ENCODE measurements around the gene TSSK3. TPM values are rescaled to one million over a fixed set of nuclear protein-coding genes. Genes with fewer than 3 reads are reported as not detected.

TSSK3 gene, protein sequence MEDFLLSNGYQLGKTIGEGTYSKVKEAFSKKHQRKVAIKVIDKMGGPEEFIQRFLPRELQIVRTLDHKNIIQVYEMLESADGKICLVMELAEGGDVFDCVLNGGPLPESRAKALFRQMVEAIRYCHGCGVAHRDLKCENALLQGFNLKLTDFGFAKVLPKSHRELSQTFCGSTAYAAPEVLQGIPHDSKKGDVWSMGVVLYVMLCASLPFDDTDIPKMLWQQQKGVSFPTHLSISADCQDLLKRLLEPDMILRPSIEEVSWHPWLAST
- total RNA-seq (2021; fragmentation: NEBNext Ultra II Directional; extraction: Animal tissue kit (Norgen Biotek cat#: 25700)) (1.2 and 1.5 TPM in 2 replicates), polyA plus RNA-seq (2011; rRNA removed) (1.2 and 1.9 TPM in 2 replicates), polyA minus RNA-seq (2011; rRNA and poly(A)+ RNA removed) (0.76 and 1.2 TPM in 2 replicates)
- 1.1 TPM for polyA plus RNA-seq (2011; cell fraction: cytosol; rRNA removed)
- 2.3 TPM for polyA plus RNA-seq (2011; cell fraction: nucleus; rRNA removed)
- 1.1 to 2.7 TPM (median 2.0 TPM) in 4 replicates for polyA plus RNA-seq (2012, experiment 1 of 2)
- 0.75 TPM for polyA plus RNA-seq (2012, experiment 2 of 2)
- polyA plus RNA-seq (2013, experiment 1 of 2) = 0.97 TPM
- polyA plus RNA-seq (2013, experiment 2 of 2) = 1.8 TPM
- not detected for polyA minus RNA-seq (2011; cell fraction: cytosol; rRNA and poly(A)+ RNA removed)
- polyA minus RNA-seq (2011; cell fraction: nucleus; rRNA and poly(A)+ RNA removed) = 2.7 TPM
- long read RNA-seq, experiment 1 = 0 reads
- long read RNA-seq, experiment 2 = 0 reads

DNA sequence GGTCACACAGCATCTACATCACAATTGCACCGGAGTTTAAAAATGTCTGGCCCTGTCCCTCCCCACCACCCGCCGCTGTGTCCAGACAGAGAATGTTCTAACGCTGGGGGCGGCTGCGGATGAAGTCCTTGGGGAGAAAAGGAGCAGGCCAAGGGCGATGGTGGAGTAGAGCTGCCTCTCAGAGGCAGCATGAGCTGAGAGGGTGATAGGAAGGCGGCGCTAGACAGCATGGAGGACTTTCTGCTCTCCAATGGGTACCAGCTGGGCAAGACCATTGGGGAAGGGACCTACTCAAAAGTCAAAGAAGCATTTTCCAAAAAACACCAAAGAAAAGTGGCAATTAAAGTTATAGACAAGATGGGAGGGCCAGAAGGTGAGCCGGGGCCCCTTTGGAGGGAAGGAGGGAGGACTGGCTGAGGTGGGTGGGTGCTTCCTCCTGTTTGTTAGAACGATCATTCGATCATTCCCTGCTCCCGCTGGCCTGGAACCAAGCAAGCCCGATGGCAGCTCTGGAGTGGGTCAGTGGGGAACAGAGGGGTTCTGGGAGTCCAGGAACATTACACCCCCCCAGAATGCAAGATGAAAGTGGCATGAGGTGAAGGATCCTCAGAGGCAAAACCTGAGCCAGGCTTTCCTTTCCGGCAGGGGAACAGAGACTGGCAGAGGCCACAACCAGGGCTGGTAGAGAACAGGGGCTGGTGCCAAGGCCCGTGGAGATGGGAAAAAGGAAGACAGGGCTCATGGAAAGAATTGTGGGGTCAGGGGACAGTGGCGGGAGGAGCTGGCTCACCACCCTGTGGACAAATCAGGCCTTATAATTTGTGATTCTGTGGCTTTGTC lies at the start of gene TSSK3, which contains the start of gene FAM229A:
Gene TSSK3 (plus strand): TSS at position 66 of the 840 bp plus-strand sequence. CDS start 163 bp downstream, at position 229.
Gene FAM229A (minus strand): TSS at position 12 of the 840 bp plus-strand sequence. CDS start 394 bp downstream, outside the sequence.
- Histone ChIP-seq H3K9me3 (ENCODE audit: insufficient read depth in 2 of 2, low read depth in 1 of 2, low read length in 1 of 2) (no peaks in the 10 kb centered on the region; a peak in 1 of 4 replicates), H2BK120ac (replicated peaks; ENCODE audit: low read depth, low read length) (no peak within 1 kb of the TSS), H2BK15ac (ENCODE audit: low read length) (no peak within 1 kb of the TSS), H2BK20ac (ENCODE audit: low read length) (no peak within 1 kb of the TSS), H2BK12ac (ENCODE audit: low read depth, low read length) (no peak within 1 kb of the TSS), H3K4me1 (replicated peaks in 1 of 4; ENCODE audit: control insufficient read depth in 3 of 4, insufficient read depth in 4 of 4, low read length in 3 of 4) (peaks cover 0 to 3% (median 1%) of the 10 kb centered on the region in 4 experiments; a peak in 4 of 7 replicates), H3K27me3 (replicated peaks in 1 of 4; ENCODE audit: control insufficient read depth in 3 of 4, extremely low read depth in 1 of 4, insufficient read depth in 3 of 4, low read length in 3 of 4) (peaks cover 3 to 20% (median 14%) of the 10 kb centered on the region in 4 experiments), H4K91ac (replicated peaks; ENCODE audit: insufficient read length, low read length) (no peak within 1 kb of the TSS), H3K4me2 (ENCODE audit: insufficient read depth in 1 of 2, low read depth in 2 of 2, low read length in 2 of 2) (peak within 1 kb of the TSS; percentile 49 to 68; a peak in 3 of 4 replicates), H3K4ac (replicated peaks; ENCODE audit: insufficient read length, low read depth, low read length) (no peak within 1 kb of the TSS), H3K14ac (ENCODE audit: insufficient read length) (no peak within 1 kb of the TSS), H2AFZ (ENCODE audit: low read length) (no peak within 1 kb of the TSS), H3K4me3 (ENCODE audit: extremely low read depth in 1 of 4, insufficient read depth in 2 of 4, low read depth in 3 of 4, low read length in 4 of 4) (peak within 1 kb of the TSS; percentile 11 to 53 (median 26)), H3K56ac (replicated peaks; ENCODE audit: insufficient read length, low read depth, low read length) (no peak within 1 kb of the TSS), H2AK5ac (ENCODE audit: low read depth, low read length) (no peak within 1 kb of the TSS), H3K79me2 (ENCODE audit: control insufficient read depth in 1 of 2, insufficient read depth in 2 of 2, low read length in 2 of 2) (no peaks in the 10 kb centered on the region), H3K27ac (ENCODE audit: low read depth, low read length) (no peak within 1 kb of the TSS), H3K23me2 (ENCODE audit: low read depth, low read length) (peaks cover 9% of the 10 kb centered on the region; the same call in 1 of the 2 replicates), H4K5ac (ENCODE audit: insufficient read length, low read depth, low read length) (no peak within 1 kb of the TSS), H2BK5ac (ENCODE audit: low read depth, low read length) (no peak within 1 kb of the TSS), H3K23ac (ENCODE audit: insufficient read length) (no peak within 1 kb of the TSS), H3K18ac (ENCODE audit: extremely low read depth, low read length) (peak within 1 kb of the TSS; percentile 48), H4K20me1 (replicated peaks in 1 of 2; ENCODE audit: control insufficient read depth in 1 of 2, insufficient read depth in 2 of 2, low read length in 2 of 2) (peaks cover 0 to 6% of the 10 kb centered on the region in 2 experiments), H3K36me3 (ENCODE audit: control insufficient read depth in 2 of 4, insufficient read depth in 4 of 4, low read length in 3 of 4) (peaks cover 5 to 31% (median 16%) of the 10 kb centered on the region in 4 experiments; a peak in 7 of 8 replicates), H3K79me1 (ENCODE audit: low read depth, low read length) (no peaks in the 10 kb centered on the region), H4K8ac (ENCODE audit: extremely low read depth, insufficient read depth, low read length) (peak within 1 kb of the TSS; percentile 79), H3K9ac (replicated peaks in 1 of 4; ENCODE audit: extremely low read depth in 1 of 4, low read depth in 3 of 4, low read length in 3 of 4) (peak within 1 kb of the TSS in 3 of 4 experiments; percentile 19 to 51 (median 20); a peak in 4 of 7 replicates)
- FAIRE-seq = no peak
- POLR2A ChIA-PET (ENCODE audit: partially characterized antibody) = interaction anchor here (1.0 to 6.8 kb wide), 11 partner anchors 9 to 167 kb away, joined by 3 to 68 read pairs (median 5); partner anchors contain the start of genes BSDC1 and MARCKSL1
- CTCF ChIA-PET (ENCODE audit: partially characterized antibody) = interaction anchor here (1.3 to 1.9 kb wide), 4 partner anchors 9 to 157 kb away, joined by 3 to 6 read pairs (median 4); partner anchors contain the start of gene IQCC
- no peak for DNase-seq (ENCODE audit: low read depth in 1 of 2, low spot score in 2 of 2)
- WGBS, 2 experiments (ENCODE audit: extremely low coverage in 1 of 2, insufficient coverage in 1 of 2, insufficient read length in 1 of 2, insufficient replicate concordance in 2 of 2, low coverage in 1 of 2, low lambda C conversion rate in 2 of 2, missing lambda C conversion rate in 1 of 2) = 64% methylated on average over 17 of the region's 17 CpGs; no CpG with 5 or more reads in 1 of the 2 experiments
- TF ChIP-seq RBBP5 (IDR thresholded peaks at IDR 0.05; ENCODE audit: borderline replicate concordance, low read depth, low read length) = no peak
- TF ChIP-seq SIRT6 (IDR thresholded peaks at IDR 0.05; ENCODE audit: low read length) = no peak
- no peak for TF ChIP-seq SRF (IDR thresholded peaks at IDR 0.05; ENCODE audit: low read depth, low read length)
- TF ChIP-seq KDM5A (IDR thresholded peaks at IDR 0.05; ENCODE audit: low read length) = no peak
- TF ChIP-seq SIN3A (conservative IDR thresholded peaks at IDR 0.05 in 1 of 2, IDR thresholded peaks at IDR 0.05 in 1 of 2; ENCODE audit: low read depth in 1 of 2, low read length in 2 of 2) = no peak
- TF ChIP-seq RXRA (IDR thresholded peaks at IDR 0.05; ENCODE audit: insufficient read depth, low read depth, low read length) = no peak
- TF ChIP-seq KDM1A (IDR thresholded peaks at IDR 0.05; ENCODE audit: borderline replicate concordance, low read length) = no peak
- no peak for TF ChIP-seq SIX5 (IDR thresholded peaks at IDR 0.05; ENCODE audit: low read depth, low read length)

Data from H1 (cell line).